Body of pancreas (tissue), 4 donors: Measurements from ENCODE around the gene SRBD1.

Source experiments
- CTCF ChIP-seq, 7 experiments: fragments of 450-650 bp in 4 of 7; fragments of 200-600 bp in 3 of 7; sonication (generic) in 3 of 7; IDR thresholded peaks; one replicate each; pipeline ENCODE4 v1.5.1; 2016 to 2019; ENCODE audit warnings: antibody characterized with exemption in 7 of 7
- POLR2A ChIP-seq, 3 donors: fragments of 450-650 bp; IDR thresholded peaks; one replicate each; pipeline ENCODE4 v1.6.1; 2016; ENCODE audit warnings: antibody characterized with exemption in 3 of 3, mild to moderate bottlenecking in 2 of 3

- no peak for TF ChIP-seq CTCF (IDR thresholded peaks at IDR 0.05)
- TF ChIP-seq POLR2A (IDR thresholded peaks at IDR 0.05), result no peak
These were observed 15.5 kb upstream of the SRBD1 start for GRCh38 chr2:45626387-45627221.
